ENCODE data around the gene TRAF4. TPM values are rescaled to one million over a fixed set of nuclear protein-coding genes. Genes with fewer than 3 reads are reported as not detected.

The TRAF4 gene
- total and polyA plus RNA-seq, 2 donors (not counting 3 experiments of a cell fraction or from before 2014, with no cell fraction given), result 79.5 to 83.9 TPM

GRCh38 chr17:28702026-28702751, 41.6 kb upstream of the TRAF4 start:
- Histone ChIP-seq H3K36me3 (ENCODE audit: control insufficient read depth in 2 of 2, extremely low read depth in 1 of 2, insufficient read depth in 2 of 2, low read length in 2 of 2) (peaks cover 15 to 66% of the 10 kb centered on the region in 2 experiments), H3K9me1 (replicated peaks; ENCODE audit: control insufficient read depth, extremely low read depth, insufficient read depth, low read length) (no peaks in the 10 kb centered on the region), H2AFZ (ENCODE audit: low read depth, low read length) (no peak overlapping the region), H3K27ac (ENCODE audit: insufficient read depth, low read depth, low read length) (no peak overlapping the region), H3K9me3 (replicated peaks; ENCODE audit: control insufficient read depth, insufficient read depth, low read length) (no peaks in the 10 kb centered on the region), H3K27me3 (ENCODE audit: control insufficient read depth in 2 of 2, insufficient read depth in 2 of 2, low read length in 2 of 2) (no peaks in the 10 kb centered on the region), H3K4me3 (replicated peaks in 1 of 3; ENCODE audit: insufficient read depth in 1 of 3, low read depth in 1 of 3, low read length in 3 of 3) (no peak overlapping the region), H3K4me2 (ENCODE audit: insufficient read depth, low read length) (no peak overlapping the region), H3K9ac (replicated peaks; ENCODE audit: extremely low read depth, insufficient read depth, low read length) (no peak overlapping the region), H3K4me1 (ENCODE audit: control insufficient read depth, extremely low read depth, insufficient read depth, low read length) (no peaks in the 10 kb centered on the region), H4K20me1 (replicated peaks; ENCODE audit: control insufficient read depth, extremely low read depth, insufficient read depth, low read length) (no peaks in the 10 kb centered on the region), H3K79me2 (ENCODE audit: control insufficient read depth, insufficient read depth, low read length) (no peaks in the 10 kb centered on the region)
- no TSS peak for BruUV-seq (replicated peaks)
- CTCF ChIA-PET, result interaction anchor here (0.7 to 1.6 kb wide), 6 partner anchors 9 to 415 kb away, joined by 3 to 10 read pairs (median 4); partner anchors contain the start of genes BLTP2 and PROCA1
- TF ChIP-seq POLR2A (IDR thresholded peaks at IDR 0.05; ENCODE audit: low read depth, low read length), result no peak
- no peak for TF ChIP-seq FOS (IDR thresholded peaks at IDR 0.05; ENCODE audit: borderline replicate concordance, insufficient read depth, low read length)
- no peak for TF ChIP-seq POLR2AphosphoS5 (IDR thresholded peaks at IDR 0.05; ENCODE audit: insufficient read depth, low read depth, low read length)
- no peak for TF ChIP-seq MAX (IDR thresholded peaks at IDR 0.05; ENCODE audit: insufficient read depth, insufficient read length)
- no peak for TF ChIP-seq EZH2 (IDR thresholded peaks at IDR 0.05; ENCODE audit: borderline replicate concordance, low read depth, low read length, severe bottlenecking)
- no peak for TF ChIP-seq GATA2 (IDR thresholded peaks at IDR 0.05; ENCODE audit: insufficient read depth, insufficient read length, low read depth, low read length)
- no peak for TF ChIP-seq MYC (IDR thresholded peaks at IDR 0.05; ENCODE audit: low read depth, low read length)
- FAIRE-seq (no peak), DNase-seq (ENCODE audit: low read depth, low spot score) (no peak)
- intact Hi-C loops (cut with micrococcal nuclease), result no loop called here
- dilution Hi-C loops (cut with MboI; ENCODE audit: extremely low pct_ligation_motif_present, low sequenced_read_pairs), result no loop called here
- POLR2A ChIA-PET, result no interaction called here

GRCh38 chr17:28702752-28703150, 41.1 kb upstream of the TRAF4 start:
- Histone ChIP-seq H2AFZ (ENCODE audit: low read depth, low read length) (no peak overlapping the region), H3K36me3 (ENCODE audit: control insufficient read depth in 2 of 2, extremely low read depth in 1 of 2, insufficient read depth in 2 of 2, low read length in 2 of 2) (peaks cover 15 to 62% of the 10 kb centered on the region in 2 experiments), H4K20me1 (replicated peaks; ENCODE audit: control insufficient read depth, extremely low read depth, insufficient read depth, low read length) (no peaks in the 10 kb centered on the region), H3K27me3 (ENCODE audit: control insufficient read depth in 2 of 2, insufficient read depth in 2 of 2, low read length in 2 of 2) (no peaks in the 10 kb centered on the region), H3K9me1 (replicated peaks; ENCODE audit: control insufficient read depth, extremely low read depth, insufficient read depth, low read length) (no peaks in the 10 kb centered on the region), H3K4me3 (replicated peaks in 1 of 3; ENCODE audit: insufficient read depth in 1 of 3, low read depth in 1 of 3, low read length in 3 of 3) (no peak overlapping the region), H3K9me3 (replicated peaks; ENCODE audit: control insufficient read depth, insufficient read depth, low read length) (no peaks in the 10 kb centered on the region), H3K4me1 (ENCODE audit: control insufficient read depth, extremely low read depth, insufficient read depth, low read length) (no peaks in the 10 kb centered on the region), H3K4me2 (ENCODE audit: insufficient read depth, low read length) (no peak overlapping the region), H3K79me2 (ENCODE audit: control insufficient read depth, insufficient read depth, low read length) (no peaks in the 10 kb centered on the region), H3K27ac (ENCODE audit: insufficient read depth, low read depth, low read length) (no peak overlapping the region), H3K9ac (replicated peaks; ENCODE audit: extremely low read depth, insufficient read depth, low read length) (no peak overlapping the region)
- TF ChIP-seq POLR2A (IDR thresholded peaks at IDR 0.05; ENCODE audit: low read depth, low read length) (no peak), CTCF (IDR thresholded peaks at IDR 0.05; ENCODE audit: extremely low read depth in 1 of 2, insufficient read depth in 1 of 2, low read depth in 1 of 2, low read length in 2 of 2) (no peak), EZH2 (IDR thresholded peaks at IDR 0.05; ENCODE audit: borderline replicate concordance, low read depth, low read length, severe bottlenecking) (no peak), FOS (IDR thresholded peaks at IDR 0.05; ENCODE audit: borderline replicate concordance, insufficient read depth, low read length) (no peak), POLR2AphosphoS5 (IDR thresholded peaks at IDR 0.05; ENCODE audit: insufficient read depth, low read depth, low read length) (no peak), MAX (IDR thresholded peaks at IDR 0.05; ENCODE audit: insufficient read depth, insufficient read length) (no peak), JUN (IDR thresholded peaks at IDR 0.05; ENCODE audit: borderline replicate concordance, insufficient read depth, insufficient read length, low read depth) (no peak), MYC (IDR thresholded peaks at IDR 0.05; ENCODE audit: low read depth, low read length) (no peak), GATA2 (IDR thresholded peaks at IDR 0.05; ENCODE audit: insufficient read depth, insufficient read length, low read depth, low read length) (no peak)
- BruUV-seq (replicated peaks), result no TSS peak
- FAIRE-seq, result no peak
- DNase-seq (ENCODE audit: low read depth, low spot score), result no peak
- ChIA-PET POLR2A (no interaction called here), CTCF (interaction anchor here (1.1 to 1.6 kb wide), 3 partner anchors 8 to 414 kb away, joined by 3 to 10 read pairs (median 4); partner anchors contain the start of gene PROCA1)
- dilution Hi-C loops (cut with MboI; ENCODE audit: extremely low pct_ligation_motif_present, low sequenced_read_pairs), result no loop called here
- intact Hi-C loops (cut with micrococcal nuclease), result no loop called here

All from endothelial cell of umbilical vein (primary cell).